IMR-90 (cell line): ENCODE results near the gene HSD17B8. TPM values are rescaled to one million over a fixed set of nuclear protein-coding genes. Genes with fewer than 3 reads are reported as not detected.

Source experiments
- POLR2A ChIP-seq: IDR thresholded peaks from 2 replicates; pipeline ENCODE4 v1.6.1; 2012; ENCODE audit warnings: mild to moderate bottlenecking, low read depth, low read length
- polyA plus RNA-seq, 3 experiments: library from polyadenylated mRNA; depleted of rRNA; stranded (reverse); fragments of >200 nt; gene quantifications; 2 replicates each; pipeline ENCODE4 v1.2.3, GENCODE V29; 2012; ENCODE audit warnings: low replicate concordance in 1 of 3
- total RNA-seq: library from RNA; depleted of rRNA; stranded (reverse); fragments of >200 nt; gene quantifications from 2 replicates; pipeline ENCODE4 v1.2.3, GENCODE V29; 2012
- TF ChIP-seq, protein P1 (sequence below): conservative IDR thresholded peaks from 2 replicates; pipeline ENCODE4 v1.5.1; 2012; ENCODE audit warnings: mild to moderate bottlenecking, low read depth, low read length, improper control_type of control experiment

Gene HSD17B8
- total and polyA plus RNA-seq, 2 of the 4 experiments (the other 2 are of a cell fraction) = 1.6 to 4.3 TPM

DNA sequence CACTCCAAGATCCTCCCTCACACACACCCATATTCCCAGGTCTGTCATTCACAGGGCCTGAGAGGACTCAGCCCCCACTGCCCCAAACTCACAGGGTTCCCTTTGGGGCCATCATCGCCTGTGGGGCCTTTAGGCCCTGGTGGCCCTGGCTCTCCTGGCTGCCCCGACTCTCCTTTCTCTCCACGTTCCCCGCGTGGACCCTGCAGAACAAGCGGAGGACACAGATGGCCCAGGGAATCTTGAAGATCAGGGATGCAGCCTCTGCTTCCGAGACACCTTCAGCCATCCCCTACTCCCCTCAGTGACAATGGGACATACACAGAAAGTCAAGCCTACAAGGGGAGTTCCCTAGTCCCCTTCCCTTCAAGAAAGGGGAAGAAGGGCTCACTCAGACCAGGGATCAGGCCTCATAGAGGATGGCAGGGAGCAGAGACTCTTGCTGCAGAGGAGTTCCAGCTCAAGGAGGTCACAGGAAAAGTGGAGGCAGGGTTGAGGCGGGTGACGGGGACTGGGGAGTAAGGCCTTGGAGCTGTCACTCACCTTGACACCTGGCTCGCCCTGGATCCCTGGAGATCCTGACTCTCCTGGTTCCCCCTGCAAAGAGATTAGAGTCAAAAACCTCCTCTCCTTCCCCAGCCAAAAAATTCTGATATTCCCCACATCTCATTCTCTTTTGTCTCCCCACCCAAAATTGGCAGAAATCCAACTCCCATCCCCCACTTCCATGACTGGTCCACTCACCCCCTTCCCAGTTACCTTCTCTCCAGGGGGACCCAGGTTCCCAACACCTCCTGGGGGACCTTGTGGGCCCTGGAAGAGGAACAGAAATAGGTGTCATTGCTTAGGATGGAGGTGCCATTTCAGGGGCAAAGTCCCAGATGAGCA is 34.9 kb upstream of the HSD17B8 start (continued):
- TF ChIP-seq, protein P1, sequence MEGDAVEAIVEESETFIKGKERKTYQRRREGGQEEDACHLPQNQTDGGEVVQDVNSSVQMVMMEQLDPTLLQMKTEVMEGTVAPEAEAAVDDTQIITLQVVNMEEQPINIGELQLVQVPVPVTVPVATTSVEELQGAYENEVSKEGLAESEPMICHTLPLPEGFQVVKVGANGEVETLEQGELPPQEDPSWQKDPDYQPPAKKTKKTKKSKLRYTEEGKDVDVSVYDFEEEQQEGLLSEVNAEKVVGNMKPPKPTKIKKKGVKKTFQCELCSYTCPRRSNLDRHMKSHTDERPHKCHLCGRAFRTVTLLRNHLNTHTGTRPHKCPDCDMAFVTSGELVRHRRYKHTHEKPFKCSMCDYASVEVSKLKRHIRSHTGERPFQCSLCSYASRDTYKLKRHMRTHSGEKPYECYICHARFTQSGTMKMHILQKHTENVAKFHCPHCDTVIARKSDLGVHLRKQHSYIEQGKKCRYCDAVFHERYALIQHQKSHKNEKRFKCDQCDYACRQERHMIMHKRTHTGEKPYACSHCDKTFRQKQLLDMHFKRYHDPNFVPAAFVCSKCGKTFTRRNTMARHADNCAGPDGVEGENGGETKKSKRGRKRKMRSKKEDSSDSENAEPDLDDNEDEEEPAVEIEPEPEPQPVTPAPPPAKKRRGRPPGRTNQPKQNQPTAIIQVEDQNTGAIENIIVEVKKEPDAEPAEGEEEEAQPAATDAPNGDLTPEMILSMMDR = no peak
- TF ChIP-seq POLR2A = no peak
